M059J (cell line): ENCODE measurements around the gene SLC12A3. TPM values are rescaled to one million over a fixed set of nuclear protein-coding genes. Genes with fewer than 3 reads are reported as not detected.

Experiments
- DNase-seq: peaks from one replicate; pipeline ENCODE4 v3.0.0-alpha.2; 2012; ENCODE audit warnings: low read depth
- total RNA-seq: library from RNA; depleted of rRNA; stranded (reverse); fragments of >200 nt; shearing (Covaris generic); gene quantifications from 2 replicates; pipeline ENCODE4 v1.2.3, GENCODE V29; 2014

Gene SLC12A3
- total RNA-seq, 1 experiment from 2014 or later, result not detected

GRCh38 chr16:56939801-56940200 is 74.8 kb downstream of the SLC12A3 start:
- DNase-seq, result no peak

GRCh38 chr16:56941092-56941491 is 76.1 kb downstream of the SLC12A3 start:
- no peak for DNase-seq

- no peak for DNase-seq
These were observed 76.9 kb downstream of the SLC12A3 start for GRCh38 chr16:56941856-56942331.

- no peak for DNase-seq
These were observed 78.9 kb downstream of the SLC12A3 start for GRCh38 chr16:56943761-56944375.

GRCh38 chr16:56944954-56945839 is 80.2 kb downstream of the SLC12A3 start:
- peak; percentile 48 for DNase-seq

- DNase-seq, result no peak
These were observed 81.0 kb downstream of the SLC12A3 start for GRCh38 chr16:56945847-56946527.

- no peak for DNase-seq
These were observed 82.0 kb downstream of the SLC12A3 start for GRCh38 chr16:56946767-56947603.

GRCh38 chr16:56947604-56947995 is 82.6 kb downstream of the SLC12A3 start:
- DNase-seq, result no peak

GRCh38 chr16:56948234-56948633 is 83.2 kb downstream of the SLC12A3 start:
- no peak for DNase-seq

GRCh38 chr16:56950051-56950450 is 85.0 kb downstream of the SLC12A3 start:
- no peak for DNase-seq

GRCh38 chr16:56950455-56950854 is 85.4 kb downstream of the SLC12A3 start:
- DNase-seq, result no peak

- peak; percentile 53 for DNase-seq
These were observed 86.1 kb downstream of the SLC12A3 start for GRCh38 chr16:56950881-56951771.

- no peak for DNase-seq
These were observed 88.0 kb downstream of the SLC12A3 start for GRCh38 chr16:56953006-56953405.

GRCh38 chr16:56956076-56956475 is 91.1 kb downstream of the SLC12A3 start:
- no peak for DNase-seq

GRCh38 chr16:56956756-56957155 is 91.7 kb downstream of the SLC12A3 start:
- DNase-seq, result no peak

- peak; percentile 39 for DNase-seq
These were observed 95.8 kb downstream of the SLC12A3 start for GRCh38 chr16:56960681-56961281.

- no peak for DNase-seq
These were observed 96.4 kb downstream of the SLC12A3 start for GRCh38 chr16:56961386-56961785.

- DNase-seq, result no peak
These were observed 96.9 kb downstream of the SLC12A3 start, which contains the start of gene CETP for GRCh38 chr16:56961851-56962281. TSS of gene CETP (plus strand) at chr16:56961950. CDS start at chr16:56961980, 30 bp downstream.

- peak; percentile 89 for DNase-seq
These were observed 99.5 kb downstream of the SLC12A3 start for GRCh38 chr16:56964243-56965148.
